Hepatocyte (in vitro differentiated cells): ENCODE data around the gene DNER.

Experiments
- EZH2 ChIP-seq: fragments of 200-600 bp; sonication (generic); IDR thresholded peaks from 2 replicates; pipeline ENCODE4 v1.6.1; 2016; ENCODE audit warnings: antibody characterized with exemption, mild to moderate bottlenecking, borderline replicate concordance
- TF ChIP-seq, protein P1 (sequence below): fragments of 200-600 bp; sonication (generic); IDR thresholded peaks from 2 replicates; pipeline ENCODE4 v1.5.1; 2016; ENCODE audit warnings: antibody characterized with exemption, mild to moderate bottlenecking; ENCODE audit not compliant: poor library complexity

DNA sequence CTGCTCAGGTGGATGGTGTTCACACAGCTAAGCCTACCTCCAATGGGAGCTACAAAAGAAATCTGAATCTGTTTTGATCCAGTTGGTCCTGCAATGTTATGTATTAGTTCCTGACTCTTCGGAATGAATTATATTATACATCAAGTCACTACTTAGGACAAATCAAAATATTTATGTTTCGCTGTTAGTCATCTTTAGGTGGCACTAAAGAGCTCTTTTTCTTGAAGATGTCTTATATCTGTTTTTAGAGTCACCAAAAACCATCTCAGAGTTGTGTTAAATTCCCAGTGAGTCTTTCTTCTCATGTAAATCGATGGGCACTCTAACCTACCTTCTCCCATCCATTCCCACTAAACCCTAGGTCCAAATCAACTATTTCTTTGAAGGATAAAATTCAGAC, 2.2 kb downstream of the DNER start:
- TF ChIP-seq EZH2 = no peak
- TF ChIP-seq, protein P1, sequence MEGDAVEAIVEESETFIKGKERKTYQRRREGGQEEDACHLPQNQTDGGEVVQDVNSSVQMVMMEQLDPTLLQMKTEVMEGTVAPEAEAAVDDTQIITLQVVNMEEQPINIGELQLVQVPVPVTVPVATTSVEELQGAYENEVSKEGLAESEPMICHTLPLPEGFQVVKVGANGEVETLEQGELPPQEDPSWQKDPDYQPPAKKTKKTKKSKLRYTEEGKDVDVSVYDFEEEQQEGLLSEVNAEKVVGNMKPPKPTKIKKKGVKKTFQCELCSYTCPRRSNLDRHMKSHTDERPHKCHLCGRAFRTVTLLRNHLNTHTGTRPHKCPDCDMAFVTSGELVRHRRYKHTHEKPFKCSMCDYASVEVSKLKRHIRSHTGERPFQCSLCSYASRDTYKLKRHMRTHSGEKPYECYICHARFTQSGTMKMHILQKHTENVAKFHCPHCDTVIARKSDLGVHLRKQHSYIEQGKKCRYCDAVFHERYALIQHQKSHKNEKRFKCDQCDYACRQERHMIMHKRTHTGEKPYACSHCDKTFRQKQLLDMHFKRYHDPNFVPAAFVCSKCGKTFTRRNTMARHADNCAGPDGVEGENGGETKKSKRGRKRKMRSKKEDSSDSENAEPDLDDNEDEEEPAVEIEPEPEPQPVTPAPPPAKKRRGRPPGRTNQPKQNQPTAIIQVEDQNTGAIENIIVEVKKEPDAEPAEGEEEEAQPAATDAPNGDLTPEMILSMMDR = peak; percentile 11
